ENCODE data around the gene CCDC7. TPM values are rescaled to one million over a fixed set of nuclear protein-coding genes. Genes with fewer than 3 reads are reported as not detected.

CCDC7 gene
- total RNA-seq, 1 donor from 2014 or later = 9.0 TPM

- DNase-seq (ENCODE audit: extremely low spot score, unreplicated experiment) = no peak
- H3K27ac Mint-ChIP-seq = no peak overlapping the region
- H3K27me3 Mint-ChIP-seq = no peaks in the 10 kb centered on the region
- no peak overlapping the region for H3K4me3 Mint-ChIP-seq
- H3K4me1 Mint-ChIP-seq (ENCODE audit: unreplicated experiment) = no peaks in the 10 kb centered on the region
- TF ChIP-seq CTCF (conservative IDR thresholded peaks at IDR 0.05) = no peak
- no peaks in the 10 kb centered on the region for H3K36me3 Mint-ChIP-seq
- H3K9me3 Mint-ChIP-seq = peaks cover 5% of the 10 kb centered on the region
Measured at GRCh38 chr10:32511599-32511998, 65.7 kb downstream of the CCDC7 start.

GRCh38 chr10:32516567-32517495 lies 70.9 kb downstream of the CCDC7 start:
- no peak for TF ChIP-seq CTCF (conservative IDR thresholded peaks at IDR 0.05)
- Mint-ChIP-seq H3K9me3 (no peaks in the 10 kb centered on the region), H3K27me3 (no peaks in the 10 kb centered on the region), H3K36me3 (no peaks in the 10 kb centered on the region), H3K4me1 (ENCODE audit: unreplicated experiment) (no peaks in the 10 kb centered on the region), H3K27ac (no peak overlapping the region), H3K4me3 (no peak overlapping the region)
- DNase-seq (ENCODE audit: extremely low spot score, unreplicated experiment) = no peak

- Mint-ChIP-seq H3K27ac (no peak overlapping the region), H3K27me3 (no peaks in the 10 kb centered on the region), H3K4me3 (no peak overlapping the region), H3K9me3 (peaks cover 5% of the 10 kb centered on the region), H3K36me3 (no peaks in the 10 kb centered on the region), H3K4me1 (ENCODE audit: unreplicated experiment) (no peaks in the 10 kb centered on the region)
- DNase-seq (ENCODE audit: extremely low spot score, unreplicated experiment) = no peak
- TF ChIP-seq CTCF (conservative IDR thresholded peaks at IDR 0.05) = no peak
Measured at GRCh38 chr10:32530231-32530630, 84.3 kb downstream of the CCDC7 start.

GRCh38 chr10:32538256-32538655 lies 92.3 kb downstream of the CCDC7 start:
- no peak for TF ChIP-seq CTCF (conservative IDR thresholded peaks at IDR 0.05)
- Mint-ChIP-seq H3K4me3 (no peak overlapping the region), H3K27ac (no peak overlapping the region)

GRCh38 chr10:32540691-32541470 lies 94.9 kb downstream of the CCDC7 start:
- H3K27me3 Mint-ChIP-seq = no peaks in the 10 kb centered on the region
- DNase-seq (ENCODE audit: extremely low spot score, unreplicated experiment) = no peak
- no peak overlapping the region for H3K4me3 Mint-ChIP-seq
- H3K27ac Mint-ChIP-seq = no peak overlapping the region
- no peaks in the 10 kb centered on the region for H3K36me3 Mint-ChIP-seq
- H3K9me3 Mint-ChIP-seq = no peaks in the 10 kb centered on the region
- TF ChIP-seq CTCF (conservative IDR thresholded peaks at IDR 0.05) = no peak
- no peaks in the 10 kb centered on the region for H3K4me1 Mint-ChIP-seq (ENCODE audit: unreplicated experiment)

More at GRCh38 chr10:32538256-32538655, 92.3 kb downstream of the CCDC7 start:
- H3K4me1 Mint-ChIP-seq (ENCODE audit: unreplicated experiment) = no peaks in the 10 kb centered on the region
- peaks cover 5% of the 10 kb centered on the region for H3K9me3 Mint-ChIP-seq
- no peaks in the 10 kb centered on the region for H3K27me3 Mint-ChIP-seq
- no peaks in the 10 kb centered on the region for H3K36me3 Mint-ChIP-seq
- DNase-seq (ENCODE audit: extremely low spot score, unreplicated experiment) = no peak
